ENCODE results near the gene GTF2H3.

GRCh38 chr12:123608182-123608581 lies 25.4 kb upstream of the GTF2H3 start:
- TF ChIP-seq ZFP30 (CRISPR knock-in tag; IDR thresholded peaks at IDR 0.05) (no peak), TSHZ2 (CRISPR knock-in tag; IDR thresholded peaks at IDR 0.05) (no peak), PATZ1 (CRISPR knock-in tag; IDR thresholded peaks at IDR 0.05; ENCODE audit: borderline replicate concordance) (no peak)

Data from SK-N-SH treated with all-trans-retinoic acid at 6 μM for 48 hours (cell line).